ENCODE results near the gene CPNE7. TPM values are rescaled to one million over a fixed set of nuclear protein-coding genes. Genes with fewer than 3 reads are reported as not detected.
A peak's percentile ranks its signal among the peaks of the same experiment; 100 is the strongest.

CPNE7 gene
- total and polyA plus RNA-seq, 2 of the 4 experiments (the other 2 are of a cell fraction), result 5.4 to 17.4 TPM

DNA sequence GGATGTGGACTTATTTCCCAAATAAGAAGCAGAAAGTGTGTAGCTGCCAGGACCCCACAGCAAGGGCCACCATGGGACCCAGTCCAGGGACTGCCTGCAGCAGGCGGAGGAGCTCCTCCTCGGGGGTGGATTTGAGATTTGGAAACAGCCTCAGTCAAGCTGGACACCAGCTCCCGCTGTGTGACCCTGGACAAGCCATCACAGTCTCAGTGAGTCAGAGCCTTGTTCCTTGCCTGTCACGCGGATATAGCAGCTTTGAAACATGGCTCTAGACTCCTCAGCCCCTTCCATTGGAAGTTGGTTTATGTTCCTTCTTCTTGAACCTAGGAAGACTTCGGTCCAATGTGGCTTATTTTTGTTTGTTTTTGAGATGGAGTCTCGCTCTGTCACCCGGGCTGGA is 25.4 kb downstream of the CPNE7 start:
- 0 out of 2 replicates have a peak overlapping the region, but pooled peaks have one; percentile 21 for H3K14ac ChIP-seq (replicated peaks; ENCODE audit: low read depth, low read length)
- TF ChIP-seq RAD21 (IDR thresholded peaks at IDR 0.05; ENCODE audit: low read length) (no peak), RCOR1 (IDR thresholded peaks at IDR 0.05; ENCODE audit: insufficient replicate concordance, low read length) (no peak), FOS (IDR thresholded peaks at IDR 0.05; ENCODE audit: low read depth, low read length) (no peak), MAZ (IDR thresholded peaks at IDR 0.05; ENCODE audit: borderline replicate concordance, low read depth, low read length) (no peak), MAFK (IDR thresholded peaks at IDR 0.05; ENCODE audit: low read depth, low read length) (no peak), CEBPB (IDR thresholded peaks at IDR 0.05; ENCODE audit: low read depth, low read length) (no peak)
- TF ChIP-seq, protein P1, sequence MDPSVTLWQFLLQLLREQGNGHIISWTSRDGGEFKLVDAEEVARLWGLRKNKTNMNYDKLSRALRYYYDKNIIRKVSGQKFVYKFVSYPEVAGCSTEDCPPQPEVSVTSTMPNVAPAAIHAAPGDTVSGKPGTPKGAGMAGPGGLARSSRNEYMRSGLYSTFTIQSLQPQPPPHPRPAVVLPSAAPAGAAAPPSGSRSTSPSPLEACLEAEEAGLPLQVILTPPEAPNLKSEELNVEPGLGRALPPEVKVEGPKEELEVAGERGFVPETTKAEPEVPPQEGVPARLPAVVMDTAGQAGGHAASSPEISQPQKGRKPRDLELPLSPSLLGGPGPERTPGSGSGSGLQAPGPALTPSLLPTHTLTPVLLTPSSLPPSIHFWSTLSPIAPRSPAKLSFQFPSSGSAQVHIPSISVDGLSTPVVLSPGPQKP (IDR thresholded peaks at IDR 0.05; ENCODE audit: borderline replicate concordance, low read depth, low read length), result no peak
- TF ChIP-seq, protein P2, sequence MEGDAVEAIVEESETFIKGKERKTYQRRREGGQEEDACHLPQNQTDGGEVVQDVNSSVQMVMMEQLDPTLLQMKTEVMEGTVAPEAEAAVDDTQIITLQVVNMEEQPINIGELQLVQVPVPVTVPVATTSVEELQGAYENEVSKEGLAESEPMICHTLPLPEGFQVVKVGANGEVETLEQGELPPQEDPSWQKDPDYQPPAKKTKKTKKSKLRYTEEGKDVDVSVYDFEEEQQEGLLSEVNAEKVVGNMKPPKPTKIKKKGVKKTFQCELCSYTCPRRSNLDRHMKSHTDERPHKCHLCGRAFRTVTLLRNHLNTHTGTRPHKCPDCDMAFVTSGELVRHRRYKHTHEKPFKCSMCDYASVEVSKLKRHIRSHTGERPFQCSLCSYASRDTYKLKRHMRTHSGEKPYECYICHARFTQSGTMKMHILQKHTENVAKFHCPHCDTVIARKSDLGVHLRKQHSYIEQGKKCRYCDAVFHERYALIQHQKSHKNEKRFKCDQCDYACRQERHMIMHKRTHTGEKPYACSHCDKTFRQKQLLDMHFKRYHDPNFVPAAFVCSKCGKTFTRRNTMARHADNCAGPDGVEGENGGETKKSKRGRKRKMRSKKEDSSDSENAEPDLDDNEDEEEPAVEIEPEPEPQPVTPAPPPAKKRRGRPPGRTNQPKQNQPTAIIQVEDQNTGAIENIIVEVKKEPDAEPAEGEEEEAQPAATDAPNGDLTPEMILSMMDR (conservative IDR thresholded peaks at IDR 0.05; ENCODE audit: low read depth, low read length), result no peak
- TF ChIP-seq, protein P3, sequence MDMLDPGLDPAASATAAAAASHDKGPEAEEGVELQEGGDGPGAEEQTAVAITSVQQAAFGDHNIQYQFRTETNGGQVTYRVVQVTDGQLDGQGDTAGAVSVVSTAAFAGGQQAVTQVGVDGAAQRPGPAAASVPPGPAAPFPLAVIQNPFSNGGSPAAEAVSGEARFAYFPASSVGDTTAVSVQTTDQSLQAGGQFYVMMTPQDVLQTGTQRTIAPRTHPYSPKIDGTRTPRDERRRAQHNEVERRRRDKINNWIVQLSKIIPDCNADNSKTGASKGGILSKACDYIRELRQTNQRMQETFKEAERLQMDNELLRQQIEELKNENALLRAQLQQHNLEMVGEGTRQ (IDR thresholded peaks at IDR 0.05; ENCODE audit: low read depth, low read length), result no peak
- no peaks in the 10 kb centered on the region for H3K9me3 ChIP-seq (ENCODE audit: control insufficient read depth, insufficient read depth, low read length)
- H3K9ac ChIP-seq (ENCODE audit: low read depth, low read length), result no peak overlapping the region
- H3K9me1 ChIP-seq (ENCODE audit: insufficient read depth, low read length), result peaks cover 5% of the 10 kb centered on the region
- peak overlapping the region; percentile 25; the same call in 1 of the 2 replicates for H2BK20ac ChIP-seq (ENCODE audit: low read depth, low read length)
- no peak overlapping the region for H4K5ac ChIP-seq (ENCODE audit: low read depth, low read length)
- H3K36me3 ChIP-seq (ENCODE audit: control insufficient read depth, insufficient read depth, low read length), result no peaks in the 10 kb centered on the region
- no peak for ATAC-seq (ENCODE audit: low read depth)
- H2BK120ac ChIP-seq (ENCODE audit: low read depth, low read length), result peak overlapping the region; percentile 27; the same call in 1 of the 2 replicates
- no peak overlapping the region for H2BK5ac ChIP-seq (ENCODE audit: low read depth, low read length, poor library complexity, severe bottlenecking)
- dilution Hi-C loops (cut with HindIII; ENCODE audit: low sequenced_read_pairs, unreplicated experiment) (no loop called here), in situ Hi-C loops (cut with MboI; ENCODE audit: low sequenced_read_pairs) (no loop called here), intact Hi-C loops (cut with micrococcal nuclease) (no loop called here)
- POLR2A ChIA-PET (ENCODE audit: unreplicated experiment), result no interaction called here
- H4K8ac ChIP-seq (ENCODE audit: low read depth in 2 of 2, low read length in 2 of 2), result no peak overlapping the region
- no peaks in the 10 kb centered on the region for H3K79me1 ChIP-seq (ENCODE audit: low read depth in 1 of 2, low read length in 2 of 2)
- peak overlapping the region; percentile 32 for H2AFZ ChIP-seq (replicated peaks; ENCODE audit: low read length, poor library complexity)
- peak overlapping the region; percentile 80 for H2AK5ac ChIP-seq (ENCODE audit: low read depth, low read length)
- peak overlapping the region; percentile 32 for H4K91ac ChIP-seq (ENCODE audit: insufficient read depth, low read depth, low read length)
- no peak overlapping the region for H3K18ac ChIP-seq (ENCODE audit: low read depth, low read length)
- H3K4me3 ChIP-seq (ENCODE audit: insufficient read depth, low read depth, low read length), result no peak overlapping the region
- H2BK15ac ChIP-seq (ENCODE audit: low read depth, low read length), result no peak overlapping the region; the same call in 2 of the 3 replicates
- H3K27me3 ChIP-seq (ENCODE audit: control insufficient read depth, insufficient read depth, low read length), result peaks cover 3% of the 10 kb centered on the region; the same call in 1 of the 2 replicates
- H4K20me1 ChIP-seq (ENCODE audit: insufficient read depth, low read length), result peaks cover 10% of the 10 kb centered on the region
- H3K4me1 ChIP-seq (ENCODE audit: control insufficient read depth, insufficient read depth, low read length), result peaks cover 12% of the 10 kb centered on the region
- H3K27ac ChIP-seq (ENCODE audit: insufficient read depth, low read length), result no peak overlapping the region
- no peak overlapping the region for H3K4me2 ChIP-seq (ENCODE audit: low read depth, low read length)
- H3K56ac ChIP-seq (ENCODE audit: extremely low read depth, insufficient read depth, low read length), result no peak overlapping the region
- WGBS, 2 experiments (ENCODE audit: extremely low coverage in 2 of 2, insufficient read length in 1 of 2), result 66% methylated on average over 2 of the region's 8 CpGs; no CpG with 5 or more reads in 1 of the 2 experiments
- no peak overlapping the region for H3K23ac ChIP-seq (ENCODE audit: low read depth, low read length)
- CTCF ChIA-PET, result no interaction called here
- no TSS peak for BruUV-seq (replicated peaks)
- no peak overlapping the region for H2AK9ac ChIP-seq (replicated peaks; ENCODE audit: low read depth, low read length, poor library complexity)
- DNase-seq, result no peak
- peak overlapping the region; percentile 36; the same call in 1 of the 2 replicates for H3K4ac ChIP-seq (ENCODE audit: low read depth, low read length)
